Trophoblast cell (in vitro differentiated cells and primary cell): Measurements from ENCODE around the gene SESN1.

ENCODE experiments used
- DNase-seq, 2 donors: peaks; one replicate each; pipeline ENCODE4 v3.0.0-alpha.2; 2016
- H2AFZ ChIP-seq: 2 replicates; pipeline ENCODE4 v1.6.1; 2013; ENCODE audit warnings: low read length, moderate library complexity, mild to moderate bottlenecking; ENCODE audit not compliant: insufficient read depth, poor library complexity
- H2AK5ac ChIP-seq: 2 replicates; pipeline ENCODE4 v1.6.1; 2013; ENCODE audit warnings: mild to moderate bottlenecking, low read length
- H2BK120ac ChIP-seq: 2 replicates; pipeline ENCODE4 v1.6.1; 2013; ENCODE audit warnings: low read length, mild to moderate bottlenecking, moderate library complexity; ENCODE audit not compliant: insufficient read depth, poor library complexity
- H2BK12ac ChIP-seq: 2 replicates; pipeline ENCODE4 v1.6.1; 2013; ENCODE audit warnings: mild to moderate bottlenecking, low read length, moderate library complexity
- H2BK5ac ChIP-seq: 2 replicates; pipeline ENCODE4 v1.6.1; 2013; ENCODE audit warnings: low read length, low read depth, moderate library complexity, mild to moderate bottlenecking; ENCODE audit not compliant: poor library complexity
- H3K14ac ChIP-seq: 2 replicates; pipeline ENCODE4 v1.6.1; 2013; ENCODE audit warnings: mild to moderate bottlenecking, low read length
- H3K18ac ChIP-seq: 2 replicates; pipeline ENCODE4 v1.6.1; 2013; ENCODE audit warnings: mild to moderate bottlenecking, low read length
- H3K23ac ChIP-seq: 2 replicates; pipeline ENCODE4 v1.6.1; 2013; ENCODE audit warnings: low read length
- H3K27ac ChIP-seq: 2 replicates; pipeline ENCODE4 v1.5.1; 2013; ENCODE audit warnings: low read depth, mild to moderate bottlenecking, inconsistent platforms, low read length, moderate library complexity
- H3K27me3 ChIP-seq: 2 replicates; pipeline ENCODE4 v1.6.1; 2013; ENCODE audit warnings: inconsistent platforms, mild to moderate bottlenecking, low read length, moderate library complexity; ENCODE audit not compliant: insufficient read depth
- H3K36me3 ChIP-seq, 2 experiments: 1 replicate in 1 of 2; 2 replicates in 1 of 2; pipeline ENCODE4 v1.6.1; 2013; ENCODE audit warnings: low read length in 2 of 2, mild to moderate bottlenecking in 2 of 2, moderate library complexity in 1 of 2; ENCODE audit not compliant: insufficient read depth in 2 of 2, control insufficient read depth in 1 of 2
- H3K4ac ChIP-seq: 2 replicates; pipeline ENCODE4 v1.6.1; 2013; ENCODE audit warnings: low read depth, mild to moderate bottlenecking, low read length, moderate library complexity
- H3K4me1 ChIP-seq, 2 experiments: 1 replicate in 1 of 2; 2 replicates in 1 of 2; pipeline ENCODE4 v1.6.1; 2013; ENCODE audit warnings: low read length in 2 of 2, mild to moderate bottlenecking in 2 of 2, moderate library complexity in 1 of 2; ENCODE audit not compliant: insufficient read depth in 2 of 2, control insufficient read depth in 1 of 2
- H3K4me2 ChIP-seq: 2 replicates; pipeline ENCODE4 v1.6.1; 2013; ENCODE audit warnings: inconsistent platforms, mild to moderate bottlenecking, low read length, moderate library complexity
- H3K4me3 ChIP-seq: 2 replicates; pipeline ENCODE4 v1.5.1; 2013; ENCODE audit warnings: mild to moderate bottlenecking, low read depth, low read length, inconsistent platforms
- H3K79me1 ChIP-seq: one replicate; pipeline ENCODE4 v1.6.1; 2013; ENCODE audit warnings: low read length
- H3K79me2 ChIP-seq: 2 replicates; pipeline ENCODE4 v1.6.1; 2013; ENCODE audit warnings: low read length, mild to moderate bottlenecking; ENCODE audit not compliant: control insufficient read depth, insufficient read depth, poor library complexity
- H3K9ac ChIP-seq: 2 replicates; pipeline ENCODE4 v1.6.1; 2013; ENCODE audit warnings: mild to moderate bottlenecking, low read length
- H3K9me3 ChIP-seq: 2 replicates; pipeline ENCODE4 v1.6.1; 2013; ENCODE audit warnings: low read depth, mild to moderate bottlenecking, control low read depth, inconsistent platforms, low read length; ENCODE audit not compliant: insufficient read depth
- H4K12ac ChIP-seq: 2 replicates; pipeline ENCODE4 v1.6.1; 2013; ENCODE audit warnings: low read depth, mild to moderate bottlenecking, low read length, moderate library complexity
- H4K8ac ChIP-seq: 2 replicates; pipeline ENCODE4 v1.6.1; 2013; ENCODE audit warnings: low read depth, mild to moderate bottlenecking, low read length, moderate library complexity
- H4K91ac ChIP-seq: one replicate; pipeline ENCODE4 v1.6.1; 2013; ENCODE audit warnings: low read depth, mild to moderate bottlenecking, low read length, moderate library complexity
- WGBS: extraction: QIAGEN DNeasy Blood & Tissue Kit; methylation state at CpG from one replicate; pipeline ENCODE4 v1.1.7; 2013; ENCODE audit warnings: missing lambda C conversion rate; ENCODE audit not compliant: insufficient read length, insufficient coverage; ENCODE audit errors: extremely low coverage; 5-methylcytosine and 5-hydroxymethylcytosine counted together

Gene SESN1

DNA sequence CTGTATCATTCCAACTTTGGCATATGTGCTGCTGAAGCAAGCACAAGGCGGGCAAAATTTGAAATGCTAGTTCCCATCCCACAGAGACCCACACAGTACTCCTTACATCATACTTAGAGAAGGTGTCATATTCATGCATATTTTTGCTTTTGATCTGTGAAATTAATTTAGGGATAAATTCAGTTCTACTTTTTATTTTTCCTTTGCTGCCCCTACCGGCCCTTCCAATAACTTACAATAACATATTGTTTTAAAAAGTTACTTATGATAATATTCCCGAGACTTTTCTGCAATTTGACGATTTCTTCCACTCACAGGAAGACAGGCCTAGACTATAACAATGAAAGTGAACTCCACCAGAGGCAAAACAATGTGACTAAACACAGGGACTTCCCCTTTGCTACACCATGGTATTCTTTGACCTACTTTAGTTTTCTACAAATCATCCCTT, 35.0 kb downstream of the SESN1 start:
- Histone ChIP-seq H3K27me3 (no peaks in the 10 kb centered on the region), H3K9ac (no peak overlapping the region), H3K18ac (no peak overlapping the region), H2AK5ac (no peak overlapping the region), H3K4me1 (no peaks in the 10 kb centered on the region), H3K4ac (no peak overlapping the region), H2BK5ac (no peak overlapping the region), H4K12ac (no peak overlapping the region), H2BK12ac (no peak overlapping the region), H2AFZ (no peak overlapping the region), H4K91ac (no peak overlapping the region), H3K9me3 (no peaks in the 10 kb centered on the region), H3K4me3 (no peak overlapping the region), H3K4me2 (no peak overlapping the region), H3K79me2 (no peaks in the 10 kb centered on the region), H3K27ac (no peak overlapping the region), H3K23ac (no peak overlapping the region), H2BK120ac (no peak overlapping the region), H3K79me1 (no peaks in the 10 kb centered on the region), H4K8ac (no peak overlapping the region), H3K36me3 (no peaks in the 10 kb centered on the region), H3K14ac (no peak overlapping the region)
- DNase-seq = no peak
- WGBS = no CpG with 5 or more reads among the region's 4 CpGs

DNA sequence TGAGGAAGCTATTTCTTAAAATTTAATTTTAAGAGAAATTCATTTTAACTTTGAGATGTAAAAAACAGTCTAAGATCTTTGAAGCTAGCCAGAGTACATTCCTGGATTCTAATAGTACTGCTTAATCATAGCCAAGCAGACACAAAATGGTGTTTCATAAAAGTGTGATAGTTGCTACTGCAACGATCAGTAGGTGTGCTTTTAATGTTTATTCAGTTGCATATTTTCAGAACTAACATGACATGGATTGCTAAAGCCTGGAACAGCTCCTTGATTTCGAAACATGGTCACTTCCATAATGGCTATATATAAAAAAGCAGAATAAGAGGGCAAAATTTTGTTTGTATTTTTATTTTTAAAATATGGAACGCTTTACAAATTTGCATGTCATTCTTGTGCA, 35.5 kb downstream of the SESN1 start:
- no peak overlapping the region for H2AK5ac ChIP-seq
- H3K27ac ChIP-seq = no peak overlapping the region
- H4K8ac ChIP-seq = no peak overlapping the region
- no peak overlapping the region for H3K4ac ChIP-seq
- no peaks in the 10 kb centered on the region for H3K27me3 ChIP-seq
- H3K4me2 ChIP-seq = no peak overlapping the region
- no peak overlapping the region for H3K18ac ChIP-seq
- H2AFZ ChIP-seq = no peak overlapping the region
- no peaks in the 10 kb centered on the region for H3K79me2 ChIP-seq
- DNase-seq = no peak
- H3K79me1 ChIP-seq = no peaks in the 10 kb centered on the region
- H3K23ac ChIP-seq = no peak overlapping the region
- H3K14ac ChIP-seq = no peak overlapping the region
- H3K4me3 ChIP-seq = no peak overlapping the region
- H2BK120ac ChIP-seq = no peak overlapping the region
- H3K4me1 ChIP-seq = no peaks in the 10 kb centered on the region
- no peak overlapping the region for H4K91ac ChIP-seq
- H3K9me3 ChIP-seq = no peaks in the 10 kb centered on the region
- no peak overlapping the region for H4K12ac ChIP-seq
- H2BK12ac ChIP-seq = no peak overlapping the region
- H3K36me3 ChIP-seq = no peaks in the 10 kb centered on the region
- H2BK5ac ChIP-seq = no peak overlapping the region
- WGBS = no CpG with 5 or more reads among the region's 3 CpGs
- no peak overlapping the region for H3K9ac ChIP-seq

DNA sequence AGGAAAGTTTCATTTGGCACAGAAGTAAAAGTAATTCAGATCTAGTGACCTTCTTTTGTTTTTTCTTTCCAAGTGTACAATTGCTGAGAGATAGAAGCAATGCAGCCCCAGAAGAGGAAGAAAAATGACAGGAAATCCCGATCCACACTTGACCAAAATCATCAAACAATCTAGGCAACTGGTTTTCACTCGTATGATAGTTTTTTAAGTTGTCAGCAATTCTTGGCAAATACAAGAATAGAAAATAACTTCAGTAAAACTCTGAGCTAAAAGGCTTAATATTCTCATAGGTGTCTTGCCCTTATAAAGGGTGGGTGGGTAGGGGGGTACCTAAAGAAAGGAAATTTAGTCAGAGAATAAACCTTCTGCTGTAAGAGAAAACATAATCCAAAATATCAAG, 36.0 kb downstream of the SESN1 start:
- no peak overlapping the region for H3K14ac ChIP-seq
- H2BK12ac ChIP-seq = no peak overlapping the region
- H2BK5ac ChIP-seq = no peak overlapping the region
- no peaks in the 10 kb centered on the region for H3K79me1 ChIP-seq
- H3K9me3 ChIP-seq = no peaks in the 10 kb centered on the region
- no peak overlapping the region for H2BK120ac ChIP-seq
- no peak overlapping the region for H3K4me3 ChIP-seq
- no peak overlapping the region for H4K91ac ChIP-seq
- no peak overlapping the region for H2AK5ac ChIP-seq
- no peaks in the 10 kb centered on the region for H3K27me3 ChIP-seq
- H3K79me2 ChIP-seq = no peaks in the 10 kb centered on the region
- H3K23ac ChIP-seq = no peak overlapping the region
- no peaks in the 10 kb centered on the region for H3K4me1 ChIP-seq
- WGBS = no CpG with 5 or more reads among the region's 2 CpGs
- H3K27ac ChIP-seq = no peak overlapping the region
- H3K4me2 ChIP-seq = no peak overlapping the region
- H3K4ac ChIP-seq = no peak overlapping the region
- no peak overlapping the region for H4K8ac ChIP-seq
- no peak overlapping the region for H3K18ac ChIP-seq
- no peak overlapping the region for H4K12ac ChIP-seq
- H2AFZ ChIP-seq = no peak overlapping the region
- DNase-seq = no peak
- no peaks in the 10 kb centered on the region for H3K36me3 ChIP-seq
- H3K9ac ChIP-seq = no peak overlapping the region

DNA sequence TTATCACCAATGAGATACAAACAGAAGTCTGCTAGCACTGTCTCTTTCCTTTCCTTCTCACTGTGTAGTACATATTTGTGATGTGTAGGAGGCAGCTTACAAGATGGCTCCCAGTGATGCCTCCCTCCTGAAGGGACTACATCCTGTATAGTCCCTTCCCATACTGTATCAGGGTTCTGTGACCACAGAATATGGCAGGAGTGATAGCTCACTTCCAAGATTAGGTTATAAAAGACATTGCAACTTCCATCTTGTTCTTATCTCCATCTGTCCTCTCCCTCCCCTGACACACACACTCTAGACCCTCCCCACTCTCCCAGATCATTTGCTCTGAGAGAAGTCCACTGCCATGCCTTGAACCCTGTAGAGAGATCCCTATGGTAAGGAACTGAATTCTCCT, 38.0 kb downstream of the SESN1 start:
- no peak overlapping the region for H4K91ac ChIP-seq
- no peak overlapping the region for H3K14ac ChIP-seq
- no peak overlapping the region for H2BK120ac ChIP-seq
- H3K36me3 ChIP-seq = no peaks in the 10 kb centered on the region
- DNase-seq = no peak
- no peak overlapping the region for H3K4me2 ChIP-seq
- no peak overlapping the region for H3K9ac ChIP-seq
- no peak overlapping the region for H4K8ac ChIP-seq
- no peak overlapping the region for H3K27ac ChIP-seq
- H4K12ac ChIP-seq = no peak overlapping the region
- H3K79me1 ChIP-seq = no peaks in the 10 kb centered on the region
- H3K18ac ChIP-seq = no peak overlapping the region
- H3K4me3 ChIP-seq = no peak overlapping the region
- no peaks in the 10 kb centered on the region for H3K27me3 ChIP-seq
- H2AFZ ChIP-seq = no peak overlapping the region
- no peaks in the 10 kb centered on the region for H3K9me3 ChIP-seq
- no peak overlapping the region for H3K23ac ChIP-seq
- no peak overlapping the region for H2AK5ac ChIP-seq
- no peak overlapping the region for H2BK12ac ChIP-seq
- H3K79me2 ChIP-seq = no peaks in the 10 kb centered on the region
- no peaks in the 10 kb centered on the region for H3K4me1 ChIP-seq
- no peak overlapping the region for H3K4ac ChIP-seq
- H2BK5ac ChIP-seq = no peak overlapping the region
